EH (cell line): ENCODE data around the gene TMEM176B.
A peak's percentile ranks its signal among the peaks of the same experiment; 100 is the strongest.
"Not testable (repeated sequence)": the region's sequence is repeated elsewhere in the genome, so short reads cannot be mapped to it uniquely, and the experiment has no call there.

Experiments used
- DNase-seq: peaks from one replicate; pipeline ENCODE4 v3.0.0-alpha.2; 2015; ENCODE audit warnings: low read depth

The TMEM176B gene

DNA sequence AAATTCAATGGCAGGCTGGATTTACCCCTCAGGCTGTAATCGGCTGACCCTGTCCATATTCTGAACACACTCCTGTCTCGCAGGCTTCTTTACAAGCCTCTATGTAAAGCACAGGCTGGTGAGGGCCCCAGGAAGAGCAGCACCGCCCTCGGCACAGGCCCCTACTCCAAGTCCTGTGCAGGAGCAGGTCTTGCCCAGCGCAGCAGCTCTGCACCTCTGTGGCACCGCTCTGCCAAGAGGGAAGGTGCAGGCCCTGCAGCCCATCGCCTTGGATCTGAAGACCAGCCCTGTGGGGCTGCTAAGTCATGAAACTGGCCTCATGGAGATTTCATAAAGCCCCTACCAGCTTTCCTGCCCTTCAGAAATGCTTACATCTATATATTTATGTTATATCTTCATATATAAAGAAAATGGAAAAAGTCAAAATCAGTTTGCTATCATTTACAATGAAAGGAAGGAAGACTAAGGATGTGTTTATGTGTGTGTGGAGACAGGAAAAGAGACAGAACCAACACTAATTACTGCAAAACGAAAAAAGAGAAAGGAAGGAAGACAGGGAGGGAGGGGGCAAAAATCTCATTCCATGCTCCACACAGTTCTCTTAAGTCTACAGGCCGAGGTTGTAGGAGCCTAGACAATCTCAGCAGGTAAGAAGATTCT lies 9.6 kb downstream of the TMEM176B start:
- no peak for DNase-seq

DNA sequence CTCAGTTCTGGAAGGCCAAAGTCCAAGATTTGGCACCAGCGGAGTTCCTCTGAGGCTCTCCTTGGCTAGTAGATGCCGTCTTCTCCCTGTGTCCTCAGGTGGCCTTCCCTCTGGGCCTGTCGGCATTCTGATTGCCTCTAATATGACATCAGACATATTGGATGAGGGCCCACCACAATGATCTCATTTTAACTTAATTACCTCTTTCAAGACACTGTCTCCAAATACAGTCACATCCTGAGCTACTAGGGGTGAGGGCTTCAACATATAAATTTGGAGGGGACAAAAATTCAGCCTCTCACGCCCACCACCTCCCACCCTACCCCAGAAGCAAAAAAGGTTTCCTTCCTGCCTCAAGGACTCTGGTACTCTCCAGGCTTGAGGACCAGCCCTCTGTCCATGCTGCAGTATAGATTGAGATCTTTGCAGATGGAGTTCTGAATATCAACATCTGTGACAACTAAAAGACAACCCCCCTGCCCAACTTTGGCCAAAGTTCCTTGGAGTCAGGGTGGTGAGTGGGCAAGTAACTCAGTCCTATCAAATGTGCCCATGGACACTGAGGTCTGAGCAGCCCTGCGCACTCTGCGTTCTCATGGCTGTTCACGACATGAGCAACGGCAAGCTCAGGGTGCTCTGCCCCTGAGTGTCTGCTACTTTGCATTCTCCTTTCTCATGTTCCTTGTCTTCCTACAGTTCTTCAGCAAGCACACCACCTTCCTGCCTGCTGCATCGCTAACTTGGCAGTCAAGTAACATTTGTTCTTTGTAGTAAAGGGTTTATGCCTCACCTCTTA lies 11.5 kb downstream of the TMEM176B start:
- DNase-seq: peak; percentile 5

DNA sequence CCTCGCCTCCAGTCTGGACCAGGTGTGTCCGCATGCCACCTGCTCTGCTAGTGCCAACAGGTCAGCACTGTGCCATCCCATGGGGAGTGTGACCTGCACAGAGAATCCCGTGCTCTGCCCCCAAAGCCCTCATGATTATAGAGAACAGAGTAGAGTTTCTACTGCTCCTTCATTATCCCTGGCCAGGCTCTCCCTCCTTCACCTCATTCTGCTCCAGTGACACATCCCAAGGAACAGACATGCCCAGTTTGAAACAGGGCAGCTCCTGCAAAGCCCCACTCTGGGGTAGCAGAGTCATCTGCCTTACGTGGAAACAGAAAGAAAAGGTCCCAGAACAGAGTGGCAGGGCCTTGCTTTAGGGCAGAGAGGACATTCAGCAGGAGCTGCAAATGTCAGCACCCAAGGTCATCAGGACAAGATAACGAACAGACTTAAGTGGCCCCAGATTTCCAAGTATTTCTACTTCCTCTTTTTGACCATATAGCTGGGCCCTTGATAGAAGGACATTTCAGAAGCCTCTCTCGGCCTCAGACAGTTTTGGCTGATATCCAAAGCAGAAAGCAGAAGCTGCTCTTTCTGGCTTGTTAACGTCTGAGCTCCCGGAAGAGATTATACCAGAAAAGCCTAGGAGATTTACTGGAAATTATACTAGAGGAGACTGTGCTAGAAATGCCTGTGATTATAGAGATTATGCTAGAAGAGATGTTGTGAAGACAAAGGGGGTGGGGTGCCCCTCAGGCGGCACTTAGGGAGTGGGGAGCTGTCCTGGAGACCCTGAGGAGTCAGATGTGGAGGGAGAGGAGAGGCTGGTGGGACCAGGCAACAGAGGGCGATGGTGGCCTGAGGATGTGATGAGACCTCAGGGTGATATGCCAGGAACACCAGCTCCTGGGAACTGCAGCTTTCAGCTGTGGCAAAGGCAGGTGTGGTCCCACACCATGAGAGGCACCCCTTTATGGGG lies 12.6 kb downstream of the TMEM176B start:
- DNase-seq: no peak

DNA sequence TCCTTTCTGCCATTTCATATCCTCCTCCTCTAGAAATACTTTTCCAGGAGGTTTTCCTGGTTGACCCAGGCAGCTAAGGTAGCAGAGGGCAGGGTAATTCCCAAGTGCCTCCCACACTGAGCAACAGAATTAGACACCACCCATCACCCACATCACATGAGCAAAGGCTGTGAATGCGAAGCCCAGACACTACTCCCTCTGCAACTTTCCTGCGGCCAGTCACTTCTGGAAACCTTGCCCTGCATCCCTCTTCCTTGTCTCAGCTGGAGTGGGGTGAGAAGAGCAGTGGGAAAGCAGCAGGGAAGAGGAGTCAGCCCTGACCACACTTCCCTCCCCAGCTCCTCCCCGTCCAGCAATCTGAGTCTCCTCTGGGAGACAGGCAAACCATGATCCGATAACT lies 15.2 kb downstream of the TMEM176B start:
- no peak for DNase-seq

DNA sequence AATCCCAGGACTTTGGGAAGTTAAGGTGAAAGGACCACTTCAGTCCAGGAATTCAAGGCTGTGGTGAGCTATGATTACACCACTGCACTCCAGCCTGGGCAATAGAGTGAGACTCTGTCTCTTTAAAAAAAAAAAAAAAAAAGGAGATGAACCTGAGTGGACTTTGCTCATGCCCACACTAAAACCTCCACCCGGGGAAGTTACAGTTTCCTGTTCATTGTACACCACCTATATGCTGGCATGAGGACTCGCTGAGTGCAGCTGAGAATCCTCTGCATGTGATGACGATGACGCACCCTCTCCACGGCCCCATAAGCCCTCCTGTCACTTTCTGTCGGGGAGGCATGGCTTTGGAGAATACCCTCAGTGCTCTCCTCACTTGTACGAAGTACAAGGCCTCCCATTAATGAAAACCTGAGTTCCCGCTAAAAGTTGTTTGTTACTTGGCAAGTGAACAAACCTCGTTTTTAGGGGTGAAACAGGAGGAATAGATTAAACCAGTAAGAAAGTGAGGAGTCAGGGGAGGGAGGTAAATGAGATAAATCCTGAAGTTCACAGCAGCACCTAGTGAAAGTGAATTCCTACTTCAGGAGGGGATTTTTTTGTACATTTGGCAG lies 15.9 kb downstream of the TMEM176B start:
- no peak for DNase-seq

DNA sequence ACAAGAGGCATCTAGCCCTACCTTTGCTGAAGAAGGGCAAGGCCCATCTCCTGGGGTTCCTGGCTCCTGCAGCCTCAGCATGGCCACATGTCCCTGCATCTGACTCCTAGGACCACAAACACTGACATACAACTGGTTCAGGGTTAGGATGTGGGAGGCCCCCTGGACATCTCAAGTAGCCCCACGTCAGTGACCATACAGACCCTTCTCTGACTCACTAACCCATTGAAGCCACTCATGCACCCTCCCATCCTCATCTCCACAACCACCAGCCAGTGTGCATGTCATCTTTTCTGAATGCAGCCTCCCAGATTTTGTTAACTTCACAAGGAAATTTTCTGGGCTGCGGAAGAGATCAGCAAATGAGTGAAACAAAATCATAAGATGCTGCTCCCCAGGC lies 18.2 kb downstream of the TMEM176B start:
- DNase-seq: no peak

DNA sequence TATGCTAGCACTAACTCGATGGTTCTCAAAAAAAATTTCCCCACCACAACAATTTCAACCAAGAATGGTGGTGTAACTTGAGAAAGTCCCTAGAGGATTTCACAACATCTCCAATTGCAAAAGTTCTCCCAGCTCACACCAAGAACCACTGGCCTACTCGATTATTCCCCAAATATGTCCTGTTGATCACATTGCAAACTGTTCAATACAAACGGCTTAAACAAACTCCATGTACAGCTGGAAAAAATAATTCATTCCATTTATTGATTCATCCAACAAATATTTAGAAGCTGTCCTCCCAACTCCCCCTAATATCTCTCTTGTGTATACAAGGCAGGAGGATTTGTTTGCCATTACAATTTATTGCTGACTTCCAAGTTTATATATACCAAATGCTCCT lies 19.1 kb downstream of the TMEM176B start:
- no peak for DNase-seq

DNA sequence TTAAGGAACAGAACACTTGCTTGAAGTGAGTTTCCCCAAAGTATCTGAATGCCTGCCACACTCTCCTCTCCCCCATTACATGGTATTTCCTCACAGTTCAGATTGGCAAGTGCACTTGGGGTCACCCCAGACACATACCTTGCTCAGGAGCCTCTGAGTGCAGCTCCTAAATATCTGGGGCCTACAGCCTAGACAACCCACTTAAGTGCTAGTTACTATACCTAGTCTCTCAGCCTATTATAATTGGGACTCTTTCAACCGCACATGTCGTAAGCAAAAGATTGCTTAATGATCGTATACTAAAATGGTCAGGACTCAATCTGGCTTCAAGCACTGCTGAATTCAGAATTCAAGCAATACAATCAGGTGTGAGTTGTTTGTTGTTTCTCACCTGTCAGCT lies 19.9 kb downstream of the TMEM176B start:
- no peak for DNase-seq

DNA sequence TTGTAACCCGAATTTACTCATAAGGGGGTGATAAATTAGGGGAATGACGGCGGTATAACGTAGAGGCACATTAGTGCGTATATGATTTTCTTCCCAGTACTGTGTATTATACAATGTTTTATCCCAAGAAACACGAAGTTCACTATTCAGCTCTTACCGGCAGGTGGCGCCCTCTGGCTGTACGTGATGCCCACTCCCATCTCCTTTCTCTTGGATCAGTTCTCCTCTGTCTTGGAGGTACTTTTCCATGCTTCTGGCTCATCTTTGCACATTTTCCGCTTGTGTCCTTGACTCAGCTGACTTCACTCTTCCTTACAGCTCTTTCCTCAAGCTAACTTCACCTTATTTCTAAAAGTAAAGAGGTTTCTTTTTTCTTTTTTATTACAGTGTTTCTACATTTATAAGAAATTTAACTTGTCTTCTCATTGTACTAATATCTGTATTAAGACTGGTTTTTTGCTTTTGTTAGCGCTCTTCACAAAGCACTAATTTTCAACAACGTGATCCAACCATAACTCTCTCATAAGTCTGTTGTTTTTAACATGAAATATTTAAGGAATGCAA lies 21.3 kb downstream of the TMEM176B start:
- peak; percentile 61 for DNase-seq

DNA sequence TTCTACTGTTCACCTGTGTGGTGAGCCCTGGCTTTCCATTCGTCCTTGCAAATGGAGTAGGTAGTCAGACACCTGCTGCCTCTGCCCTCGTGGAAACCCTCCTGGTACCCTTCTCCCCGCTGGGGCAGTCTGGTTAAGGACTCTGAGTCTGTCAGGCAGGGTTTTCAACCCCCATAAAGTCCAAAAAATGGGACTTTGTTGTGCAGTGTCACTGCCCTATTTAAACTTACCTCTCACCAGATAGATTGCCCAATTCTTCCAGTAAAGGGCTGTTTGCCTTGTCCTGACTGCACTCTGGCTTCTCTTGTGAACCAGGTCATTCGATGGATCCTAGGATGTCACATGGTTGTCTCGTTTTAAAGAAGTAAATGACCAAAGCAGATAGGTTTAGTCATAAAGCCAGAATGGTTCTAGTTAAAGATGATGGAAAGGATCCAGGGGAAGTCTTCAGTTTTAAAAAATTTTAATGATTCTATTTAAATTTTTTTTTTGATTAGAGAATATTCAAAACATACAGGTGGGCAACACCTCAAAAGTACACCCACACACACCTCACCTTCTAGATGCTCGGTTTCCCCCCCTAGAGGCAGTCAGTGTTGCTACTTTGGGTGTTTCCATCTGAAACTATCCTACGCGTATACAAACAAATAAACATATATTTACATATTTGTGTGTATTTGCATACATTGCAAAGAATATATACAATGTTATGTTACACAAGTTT lies 22.0 kb downstream of the TMEM176B start:
- DNase-seq: no peak

DNA sequence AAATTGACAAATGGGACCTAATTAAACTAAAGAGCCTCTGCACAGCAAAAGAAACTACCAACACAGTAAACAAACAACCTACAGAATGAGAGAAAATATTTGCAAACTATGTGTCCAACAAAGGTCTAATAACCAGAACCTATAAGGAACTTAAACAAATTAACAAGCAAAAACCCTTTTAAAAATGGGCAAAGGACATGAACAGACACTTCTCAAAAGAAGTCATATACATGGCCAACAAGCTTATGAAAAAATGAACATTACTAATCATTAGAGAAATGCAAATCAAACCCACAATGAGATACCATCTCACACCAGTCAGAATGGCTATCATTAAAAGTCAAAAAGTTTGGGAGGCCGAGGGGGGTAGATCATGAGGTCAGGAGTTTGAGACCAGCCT lies 26.0 kb downstream of the TMEM176B start:
- DNase-seq: not testable (repeated sequence)

DNA sequence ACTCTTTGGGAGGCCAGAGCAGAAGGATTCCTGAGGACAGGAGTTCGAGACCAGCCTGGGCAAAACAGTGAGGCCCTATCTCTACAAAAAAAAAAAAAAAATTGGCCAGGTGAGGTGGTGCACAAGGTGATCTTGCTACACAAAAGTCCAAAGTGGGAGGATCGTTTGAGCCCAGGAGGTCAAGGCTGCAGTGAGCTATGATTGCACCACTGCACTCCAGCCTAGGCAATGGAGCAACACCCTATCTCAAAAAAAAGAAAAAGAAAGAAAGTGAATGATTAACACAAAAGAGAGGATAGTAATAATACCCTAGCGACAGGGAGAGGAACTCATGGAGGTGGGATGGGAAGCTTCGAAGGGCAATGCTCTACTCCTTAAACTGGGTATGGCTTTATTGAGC lies 30.4 kb downstream of the TMEM176B start:
- no peak for DNase-seq

DNA sequence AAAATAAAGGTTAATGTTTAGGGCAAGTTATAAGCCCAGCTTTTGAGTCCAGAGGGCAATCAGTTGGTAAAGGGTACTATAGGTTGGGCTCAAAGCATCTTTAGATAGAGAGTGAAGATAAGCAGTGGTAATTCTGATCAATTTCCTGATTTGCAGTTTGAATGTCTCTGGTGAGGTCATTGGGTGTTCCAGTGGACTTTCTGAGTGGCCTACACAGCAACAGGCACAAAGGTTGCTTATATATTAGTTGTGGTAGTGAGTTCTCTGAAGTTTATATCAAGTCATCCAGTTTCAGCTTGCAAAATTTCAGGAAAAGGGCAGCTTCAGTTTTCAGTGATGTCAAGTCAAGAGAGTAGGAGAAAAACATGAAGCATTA lies 33.8 kb downstream of the TMEM176B start:
- no peak for DNase-seq

DNA sequence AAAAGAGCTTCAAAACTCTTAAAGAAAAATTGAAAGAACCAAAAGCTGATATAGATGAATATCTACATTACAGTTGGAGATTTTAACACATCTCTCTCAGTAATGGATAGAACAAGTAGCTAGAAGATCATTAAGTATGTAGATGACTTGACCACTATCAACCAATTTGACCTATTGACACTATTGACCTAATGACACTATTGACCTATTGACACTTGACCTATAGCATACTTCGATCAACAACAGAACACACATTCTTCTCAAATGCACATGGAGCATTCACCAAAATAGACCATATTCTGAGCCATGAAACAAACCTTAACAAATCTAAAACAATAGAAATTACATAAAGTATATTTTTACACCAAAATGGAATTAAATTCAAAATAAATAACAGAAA lies 40.7 kb downstream of the TMEM176B start:
- DNase-seq: no peak

DNA sequence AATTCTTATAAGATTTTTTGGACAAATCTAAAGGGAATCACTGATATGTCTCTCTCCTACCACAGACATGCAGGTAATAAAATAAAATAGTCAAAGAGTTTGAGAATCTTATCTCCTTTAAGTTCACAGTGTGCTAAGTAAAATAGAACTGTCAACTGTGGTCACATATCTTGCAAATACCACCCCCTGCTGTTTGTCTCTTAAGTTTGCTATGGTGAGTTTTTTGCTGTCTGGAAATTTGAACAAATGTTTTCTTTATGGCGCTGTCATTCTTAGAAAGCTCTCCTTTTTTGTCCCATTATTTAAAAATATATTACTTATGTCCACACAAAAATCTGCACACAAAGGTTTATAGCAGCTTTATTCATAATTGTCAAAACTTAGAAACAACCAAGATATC lies 43.3 kb downstream of the TMEM176B start:
- no peak for DNase-seq

DNA sequence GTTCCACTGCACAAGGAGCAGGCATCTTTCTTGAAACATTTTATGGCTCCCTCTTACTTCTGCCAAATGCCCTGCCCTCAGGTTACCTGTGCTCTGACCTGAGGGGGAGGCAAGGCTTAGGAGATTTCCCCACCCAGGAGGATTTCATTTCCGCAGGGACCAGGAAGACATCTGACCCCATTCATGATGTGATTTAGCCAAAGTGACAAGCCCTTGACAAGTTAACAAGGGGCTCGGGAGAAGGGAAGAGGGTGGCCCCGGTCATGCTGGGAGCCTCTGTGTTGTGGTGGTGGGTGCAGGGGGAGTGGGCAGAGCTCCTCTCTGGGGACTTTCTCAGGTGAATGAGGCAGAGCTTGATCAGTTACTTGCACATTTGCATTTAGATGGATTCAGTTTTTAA lies 44.0 kb downstream of the TMEM176B start:
- no peak for DNase-seq

DNA sequence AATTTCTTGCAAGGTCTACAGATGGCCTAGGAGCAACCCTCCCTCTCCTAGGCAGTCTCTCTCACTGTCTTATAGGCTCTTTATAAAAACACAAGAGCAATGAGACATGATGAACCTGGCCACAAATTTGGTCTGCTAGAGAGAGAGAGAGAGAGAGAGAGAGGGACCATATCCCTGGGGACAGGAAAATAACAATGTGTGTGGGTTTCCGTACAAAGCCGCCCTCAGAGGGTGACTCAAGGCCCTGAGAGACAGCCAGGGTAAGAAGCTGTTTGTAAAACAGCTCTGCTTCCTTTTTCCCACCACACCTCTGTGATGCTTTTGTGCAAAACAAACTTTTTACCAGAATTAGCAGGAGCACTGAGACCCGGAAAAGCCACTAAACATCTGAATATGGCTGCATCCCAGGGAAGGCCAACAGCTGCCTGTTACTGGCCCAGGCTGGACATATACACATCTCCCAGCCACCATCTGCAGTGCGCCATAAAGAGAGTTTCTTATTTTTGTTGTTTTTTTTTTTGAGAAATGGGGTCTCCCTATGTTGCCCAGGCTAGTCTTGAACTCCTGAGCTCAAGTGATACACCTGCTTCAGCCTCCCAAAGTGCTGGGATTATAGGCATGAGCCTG lies 44.6 kb downstream of the TMEM176B start:
- DNase-seq: no peak

DNA sequence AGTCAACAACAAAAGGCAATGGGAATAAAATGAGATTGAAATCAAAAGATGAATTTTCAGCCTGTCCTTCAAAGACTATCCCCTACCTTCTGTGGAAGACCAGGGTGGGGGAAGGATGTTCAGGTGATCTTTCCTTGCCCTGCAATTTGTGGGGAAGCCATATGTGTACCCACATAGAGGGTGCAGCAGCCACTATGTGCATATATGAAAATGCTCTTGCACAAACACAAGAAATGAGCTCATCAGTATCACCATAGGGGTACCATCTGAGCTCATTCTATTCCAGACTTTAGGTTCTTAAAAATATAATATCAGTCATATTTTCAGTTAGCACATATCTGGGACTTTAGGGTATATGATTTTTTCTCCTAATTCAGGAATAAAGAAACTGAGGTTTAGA lies 45.2 kb downstream of the TMEM176B start:
- no peak for DNase-seq

DNA sequence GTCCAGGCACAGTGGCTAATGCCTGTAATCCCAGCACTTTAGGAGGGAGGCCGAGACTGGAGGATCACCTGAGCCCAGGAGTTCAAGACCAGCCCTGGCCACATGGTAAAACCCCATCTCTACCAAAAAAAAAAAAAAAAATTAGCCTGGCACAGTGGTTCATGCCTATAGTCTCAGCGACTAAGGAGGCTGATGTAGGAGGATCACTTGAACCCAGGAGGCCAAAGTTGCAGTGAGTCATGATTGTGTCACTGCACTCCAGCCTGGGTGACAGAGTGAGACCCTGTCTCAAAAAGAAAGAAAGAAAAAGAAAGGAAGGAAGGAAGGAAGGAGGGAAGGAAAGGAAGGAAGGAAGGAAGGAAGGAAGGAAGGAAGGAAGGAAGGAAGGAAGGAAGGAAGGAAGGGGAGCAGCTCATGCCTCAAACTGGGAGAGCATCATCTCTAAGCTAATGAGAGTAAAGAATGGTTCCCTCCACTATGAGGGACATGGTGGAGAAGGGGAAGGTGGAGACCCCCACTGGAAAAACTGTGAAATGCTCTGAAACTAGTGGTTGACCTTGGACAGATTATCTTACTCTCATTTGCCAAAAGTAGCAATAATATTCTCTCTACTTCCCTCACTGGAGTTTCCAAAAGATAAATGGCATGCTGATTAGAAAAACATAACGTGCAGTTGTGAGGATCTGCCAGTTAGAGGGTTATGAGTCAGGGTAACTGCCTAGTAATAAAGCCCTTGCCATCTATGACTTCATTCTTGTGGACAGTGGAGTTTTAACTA lies 46.1 kb downstream of the TMEM176B start:
- DNase-seq: no peak

DNA sequence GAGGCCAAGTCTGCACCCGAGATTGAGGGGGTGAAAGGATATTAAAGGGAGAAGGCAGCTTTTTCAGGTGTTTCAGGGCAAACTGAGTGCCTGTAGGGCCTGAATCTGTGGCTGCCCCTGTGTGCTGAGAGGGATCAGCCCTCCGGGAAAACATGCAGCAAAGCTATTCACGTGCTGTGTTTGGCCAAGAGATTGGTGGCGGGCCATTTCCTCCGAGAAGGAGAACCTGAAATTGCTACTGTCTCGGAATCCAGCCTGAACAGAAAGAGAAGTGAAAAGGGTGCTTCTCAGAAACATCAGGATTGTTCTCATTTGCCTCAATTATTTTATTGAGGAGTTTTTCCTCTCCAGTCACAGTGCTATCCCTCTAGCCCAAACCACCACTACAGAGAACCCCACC lies 46.9 kb downstream of the TMEM176B start:
- DNase-seq: no peak
